ENCODE data around the gene TSHZ2. TPM values are rescaled to one million over a fixed set of nuclear protein-coding genes. Genes with fewer than 3 reads are reported as not detected.

TSHZ2 gene
- total and polyA plus RNA-seq, 2 experiments from 2014 or later, result 10.4 to 32.0 TPM

DNA sequence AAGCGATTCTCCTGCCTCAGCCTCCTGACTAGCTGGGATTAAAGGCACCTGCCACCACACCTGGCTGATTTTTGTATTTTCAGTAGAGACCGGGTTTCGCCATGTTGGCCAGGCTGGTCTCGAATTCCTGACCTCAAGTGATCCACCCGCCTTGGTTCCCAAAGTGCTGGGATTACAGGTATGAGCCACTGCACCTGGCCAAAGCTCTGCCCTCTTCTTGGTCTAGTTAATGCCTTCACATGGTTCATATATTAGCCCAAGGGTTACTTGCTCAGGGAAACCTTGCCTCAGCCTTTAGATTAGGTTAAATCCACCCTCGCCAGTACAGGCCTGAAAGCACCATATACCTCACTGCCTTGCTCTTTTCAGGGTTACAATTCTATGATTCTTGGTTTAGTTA, 26.1 kb downstream of the TSHZ2 start:
- H3K36me3 ChIP-seq, result no peaks in the 10 kb centered on the region

GRCh38 chr20:52999040-52999439, 26.9 kb downstream of the TSHZ2 start:
- Histone ChIP-seq H3K4me1 (ENCODE audit: low read depth) (peaks cover 46% of the 10 kb centered on the region), H3K27me3 (no peaks in the 10 kb centered on the region), H3K36me3 (no peaks in the 10 kb centered on the region), H3K9me3 (ENCODE audit: low read depth) (no peaks in the 10 kb centered on the region), H3K27ac (no peak overlapping the region), H3K4me3 (no peak overlapping the region)
- DNase-seq (ENCODE audit: low read depth in 1 of 2, low spot score in 1 of 2), result no peak
- TF ChIP-seq CTCF (IDR thresholded peaks at IDR 0.05; ENCODE audit: low read depth, low read length), result no peak

More for the DNA sequence above, 26.1 kb downstream of the TSHZ2 start:
- Histone ChIP-seq H3K4me3 (no peak overlapping the region), H3K4me1 (ENCODE audit: low read depth) (peaks cover 45% of the 10 kb centered on the region), H3K27ac (peak overlapping the region; percentile 7), H3K9me3 (ENCODE audit: low read depth) (no peaks in the 10 kb centered on the region), H3K27me3 (no peaks in the 10 kb centered on the region)
- TF ChIP-seq CTCF (IDR thresholded peaks at IDR 0.05; ENCODE audit: low read depth, low read length), result no peak
- no peak for DNase-seq (ENCODE audit: low read depth in 1 of 2, low spot score in 1 of 2)

GRCh38 chr20:53001498-53002301, 29.5 kb downstream of the TSHZ2 start:
- Histone ChIP-seq H3K36me3 (no peaks in the 10 kb centered on the region), H3K4me3 (no peak overlapping the region), H3K27me3 (no peaks in the 10 kb centered on the region), H3K4me1 (ENCODE audit: low read depth) (peaks cover 46% of the 10 kb centered on the region), H3K27ac (peak overlapping the region; percentile 79), H3K9me3 (ENCODE audit: low read depth) (no peaks in the 10 kb centered on the region)
- DNase-seq (ENCODE audit: low read depth in 1 of 2, low spot score in 1 of 2), result peak in 1 of 2 donors; percentile 46
- no peak for TF ChIP-seq CTCF (IDR thresholded peaks at IDR 0.05; ENCODE audit: low read depth, low read length)

GRCh38 chr20:53002786-53003185, 30.6 kb downstream of the TSHZ2 start:
- Histone ChIP-seq H3K36me3 (no peaks in the 10 kb centered on the region), H3K4me3 (no peak overlapping the region), H3K27ac (no peak overlapping the region), H3K27me3 (no peaks in the 10 kb centered on the region), H3K9me3 (ENCODE audit: low read depth) (no peaks in the 10 kb centered on the region), H3K4me1 (ENCODE audit: low read depth) (peaks cover 46% of the 10 kb centered on the region)
- no peak for TF ChIP-seq CTCF (IDR thresholded peaks at IDR 0.05; ENCODE audit: low read depth, low read length)
- DNase-seq (ENCODE audit: low read depth in 1 of 2, low spot score in 1 of 2), result no peak

GRCh38 chr20:53003420-53004154, 31.4 kb downstream of the TSHZ2 start:
- H3K27ac ChIP-seq, result no peak overlapping the region

More at GRCh38 chr20:53003420-53004154, 31.4 kb downstream of the TSHZ2 start:
- DNase-seq (ENCODE audit: low read depth in 1 of 2, low spot score in 1 of 2), result no peak
- Histone ChIP-seq H3K27me3 (no peaks in the 10 kb centered on the region), H3K9me3 (ENCODE audit: low read depth) (no peaks in the 10 kb centered on the region), H3K36me3 (no peaks in the 10 kb centered on the region), H3K4me3 (no peak overlapping the region), H3K4me1 (ENCODE audit: low read depth) (peaks cover 46% of the 10 kb centered on the region)
- TF ChIP-seq CTCF (IDR thresholded peaks at IDR 0.05; ENCODE audit: low read depth, low read length), result no peak

Measured in cardiac muscle cell (in vitro differentiated cells and primary cell).